ENCODE measurements around the gene SOX18. TPM values are rescaled to one million over a fixed set of nuclear protein-coding genes. Genes with fewer than 3 reads are reported as not detected.

Gene SOX18
- total RNA-seq, 2 experiments from 2014 or later: 0.25 TPM

DNA sequence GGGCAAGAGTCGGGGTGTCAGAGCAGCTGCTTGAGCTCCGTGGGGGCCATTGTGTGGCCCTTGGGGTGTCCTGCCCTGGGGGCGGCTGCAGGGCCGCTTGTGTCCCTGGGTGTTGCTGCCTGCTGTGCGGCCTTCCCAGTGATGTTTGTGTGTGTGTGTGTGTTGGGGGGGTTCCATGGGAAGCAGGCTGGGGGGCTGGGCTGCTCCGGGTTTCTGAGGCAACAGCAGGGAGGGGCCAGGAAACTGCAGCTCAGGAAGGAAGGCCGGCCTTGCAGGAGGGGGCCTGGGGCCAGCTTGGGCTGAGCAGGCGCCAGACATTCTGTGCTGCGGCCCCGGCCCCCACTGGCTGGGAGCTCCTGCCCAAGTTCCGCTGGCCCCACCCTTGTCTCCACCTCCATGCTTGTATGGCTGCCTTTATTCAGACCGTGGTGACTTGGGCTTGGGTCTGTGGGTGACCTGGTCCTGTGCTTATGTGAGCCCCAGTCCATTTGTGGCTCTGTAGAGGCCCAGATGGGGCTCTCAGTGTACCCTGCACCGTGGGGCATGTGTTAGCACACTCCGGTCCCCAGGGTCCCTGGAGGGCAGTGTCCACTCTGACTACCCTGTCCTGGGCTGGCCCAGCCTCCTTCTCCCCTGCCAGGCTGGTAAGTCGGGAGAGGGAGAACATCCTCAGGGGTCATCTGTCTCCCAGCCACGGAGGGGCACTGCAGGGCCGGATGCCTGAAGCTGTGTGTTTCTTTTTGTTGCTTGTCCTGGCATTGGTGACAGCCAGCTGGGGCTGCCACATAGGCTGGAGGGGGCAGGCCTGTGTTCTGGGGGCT, 4.6 kb upstream of the SOX18 start:
- H3K4me1 Mint-ChIP-seq: peaks cover 30% of the 10 kb centered on the region
- H3K27me3 Mint-ChIP-seq: peaks cover 25% of the 10 kb centered on the region
- H3K4me3 Mint-ChIP-seq: no peak overlapping the region
- POLR2A ChIA-PET: interaction anchor here (0.7 to 2.8 kb wide), 7 partner anchors 8 to 74 kb away, joined by 3 to 9 read pairs (median 5); partner anchors contain the start of genes PRPF6 and TCEA2
- no peak for DNase-seq
- CTCF ChIA-PET: interaction anchor here (0.7 to 2.8 kb wide), 4 partner anchors 9 to 73 kb away, joined by 3 to 11 read pairs (median 4); partner anchors contain the start of genes PRPF6 and TCEA2
- H3K36me3 Mint-ChIP-seq (ENCODE audit: low read depth): no peaks in the 10 kb centered on the region
- H3K27ac Mint-ChIP-seq: no peak overlapping the region
- no peaks in the 10 kb centered on the region for H3K9me3 Mint-ChIP-seq

DNA sequence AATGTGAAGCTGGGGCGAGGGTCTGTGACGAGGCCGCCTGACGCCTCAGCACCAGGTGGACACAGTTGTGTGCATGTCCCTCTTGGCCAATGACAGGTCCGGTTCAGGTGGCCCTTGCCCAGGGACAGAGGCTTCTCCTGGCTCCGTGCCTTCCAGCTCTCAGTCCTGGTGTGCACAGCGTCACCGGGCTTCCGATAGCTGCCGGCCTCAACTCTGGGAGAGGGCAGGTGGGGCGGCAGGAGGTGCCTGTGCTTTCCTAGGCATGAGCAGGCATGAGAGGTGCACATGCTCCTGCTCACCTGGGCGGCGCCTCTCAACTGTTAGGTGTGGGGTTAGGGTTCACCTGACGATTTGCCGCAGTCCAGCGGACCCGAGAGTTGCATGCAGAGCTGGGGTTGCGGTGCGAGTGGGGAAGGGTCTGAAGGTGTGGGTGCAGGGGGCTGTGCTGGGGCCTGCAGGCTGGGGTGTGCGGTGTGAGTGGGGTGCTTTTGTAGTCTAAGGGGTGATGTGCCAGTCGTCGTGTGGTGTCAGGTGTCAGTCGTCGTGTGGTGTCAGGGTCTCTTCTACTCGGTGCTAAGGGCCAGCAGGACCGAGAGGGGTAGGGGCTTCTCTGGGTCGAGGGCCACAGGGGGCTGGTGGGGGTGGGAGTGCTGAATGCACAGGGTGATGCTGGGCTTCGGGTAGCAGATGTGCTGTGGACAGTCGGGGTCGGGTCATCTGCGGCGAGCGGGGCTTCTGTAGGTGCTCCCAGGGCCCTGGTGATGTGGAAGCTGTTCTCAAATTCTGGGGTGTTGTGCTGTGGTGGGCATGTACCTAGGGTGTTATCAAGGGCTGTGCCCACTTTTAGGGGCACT, 3.8 kb upstream of the SOX18 start:
- Mint-ChIP-seq H3K27ac (no peak overlapping the region), H3K4me3 (no peak overlapping the region), H3K9me3 (no peaks in the 10 kb centered on the region), H3K4me1 (peaks cover 26% of the 10 kb centered on the region), H3K36me3 (ENCODE audit: low read depth) (no peaks in the 10 kb centered on the region), H3K27me3 (peaks cover 26% of the 10 kb centered on the region)
- CTCF ChIA-PET: interaction anchor here (2.8 kb wide), 1 partner anchor 14 kb away, joined by 11 read pairs; no protein-coding TSS in a partner anchor
- DNase-seq: no peak
- POLR2A ChIA-PET: interaction anchor here (1.4 to 2.8 kb wide), 4 partner anchors 9 to 14 kb away, joined by 5 to 9 read pairs (median 6); partner anchors contain the start of gene TCEA2

DNA sequence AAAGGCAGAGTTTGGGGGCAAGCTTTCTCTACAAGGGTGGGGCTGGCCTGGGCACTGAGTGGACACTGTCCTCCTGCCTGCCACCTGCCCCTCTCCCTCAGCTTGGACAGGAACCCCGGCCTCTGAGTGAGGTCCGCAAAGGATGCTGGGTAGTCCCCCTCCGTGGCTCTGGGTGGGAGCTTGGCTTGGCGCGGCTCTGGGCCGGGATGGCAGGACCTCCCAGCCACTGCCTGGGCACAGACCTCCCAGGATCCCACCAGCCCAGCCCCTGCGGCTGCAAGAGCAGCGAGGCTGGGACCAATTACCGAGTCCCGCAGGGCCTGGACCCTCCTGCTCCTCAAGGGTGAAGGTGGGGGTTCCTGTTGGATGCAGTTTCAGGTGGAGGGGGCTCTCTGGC, 2.9 kb upstream of the SOX18 start:
- H3K27me3 Mint-ChIP-seq: peaks cover 33% of the 10 kb centered on the region
- POLR2A ChIA-PET: interaction anchor here (1.6 to 2.8 kb wide), 2 partner anchors 13 to 14 kb away, joined by 5 to 9 read pairs; no protein-coding TSS in a partner anchor
- CTCF ChIA-PET: no interaction called here
- H3K36me3 Mint-ChIP-seq (ENCODE audit: low read depth): no peaks in the 10 kb centered on the region
- DNase-seq: no peak
- H3K9me3 Mint-ChIP-seq: no peaks in the 10 kb centered on the region
- no peak overlapping the region for H3K4me3 Mint-ChIP-seq
- H3K4me1 Mint-ChIP-seq: peaks cover 20% of the 10 kb centered on the region
- H3K27ac Mint-ChIP-seq: no peak overlapping the region

DNA sequence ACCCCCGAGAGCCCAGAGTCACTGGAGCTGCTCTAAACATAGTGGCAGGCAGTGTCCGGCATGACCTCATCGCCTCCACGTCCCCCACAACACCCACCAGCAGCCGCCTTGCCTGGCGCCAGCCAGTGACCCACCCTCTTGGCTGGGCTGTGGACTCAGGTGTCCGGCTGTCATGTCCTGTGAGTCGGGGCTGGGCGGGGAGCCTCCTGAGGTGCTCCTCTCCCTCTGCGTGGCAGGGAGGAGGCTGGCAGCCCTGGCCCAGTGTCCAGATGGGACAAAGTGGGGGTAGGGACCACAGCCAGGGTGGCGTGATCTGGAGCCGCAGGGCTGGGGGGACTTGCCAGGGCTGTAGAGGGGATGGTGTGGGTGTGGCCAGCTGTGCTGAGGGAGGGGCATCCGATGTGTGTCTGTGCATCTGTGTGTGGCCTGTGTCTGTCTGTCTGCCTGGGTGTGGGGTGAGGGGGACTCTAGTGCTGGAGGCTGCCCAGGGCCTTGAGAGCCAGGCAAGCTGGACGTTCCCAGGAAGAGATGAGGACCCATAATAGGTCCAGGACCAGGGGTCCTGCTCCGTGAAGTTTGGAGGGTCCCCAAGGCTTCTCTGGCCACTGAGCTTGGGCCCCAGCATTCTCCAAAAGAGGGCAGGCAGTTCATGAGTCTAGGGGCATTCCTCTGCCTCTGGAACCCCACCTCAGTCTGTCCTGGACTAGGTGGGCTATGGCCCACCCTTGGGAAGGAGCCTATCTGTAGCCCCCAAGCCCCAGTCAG, 2.3 kb upstream of the SOX18 start:
- Mint-ChIP-seq H3K4me3 (no peak overlapping the region), H3K27ac (no peak overlapping the region), H3K9me3 (no peaks in the 10 kb centered on the region), H3K36me3 (ENCODE audit: low read depth) (no peaks in the 10 kb centered on the region), H3K4me1 (peaks cover 16% of the 10 kb centered on the region), H3K27me3 (peaks cover 38% of the 10 kb centered on the region)
- CTCF ChIA-PET: interaction anchor here (1.4 kb wide), 1 partner anchor 26 kb away, joined by 3 read pairs; no protein-coding TSS in a partner anchor
- no peak for DNase-seq
- POLR2A ChIA-PET: interaction anchor here (2.8 kb wide), 1 partner anchor 12 kb away, joined by 9 read pairs; no protein-coding TSS in a partner anchor

DNA sequence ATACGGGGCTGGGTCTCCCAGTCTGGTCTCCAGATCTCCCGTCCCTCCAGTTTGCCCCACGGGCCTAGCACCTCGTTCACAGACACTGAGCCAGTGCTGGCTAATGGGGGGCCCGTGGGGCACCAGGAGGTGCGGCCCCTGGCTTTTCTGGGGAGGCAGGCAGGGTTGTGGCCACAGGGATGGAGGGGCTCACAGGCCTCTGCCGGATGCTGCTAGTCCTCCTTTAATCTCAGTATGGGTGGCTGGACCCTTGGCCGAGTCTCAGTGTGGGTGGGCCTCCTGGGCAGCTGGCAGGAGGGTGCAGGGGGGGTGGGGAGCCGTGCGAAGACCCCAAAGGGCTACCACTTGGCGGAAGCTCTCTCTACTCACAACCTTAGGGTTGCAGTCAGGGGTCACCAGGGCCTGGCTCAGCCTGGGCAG, 1.6 kb upstream of the SOX18 start:
- Mint-ChIP-seq H3K4me1 (peaks cover 17% of the 10 kb centered on the region), H3K9me3 (no peaks in the 10 kb centered on the region), H3K27me3 (peaks cover 44% of the 10 kb centered on the region), H3K36me3 (ENCODE audit: low read depth) (no peaks in the 10 kb centered on the region), H3K27ac (no peak overlapping the region), H3K4me3 (no peak overlapping the region)
- DNase-seq: no peak
- CTCF ChIA-PET: interaction anchor here (0.8 to 1.4 kb wide), 2 partner anchors 11 to 27 kb away, joined by 3 read pairs; partner anchors contain the start of gene TCEA2
- POLR2A ChIA-PET: interaction anchor here (0.8 to 2.8 kb wide), 2 partner anchors 12 kb away, joined by 3 to 9 read pairs; no protein-coding TSS in a partner anchor

DNA sequence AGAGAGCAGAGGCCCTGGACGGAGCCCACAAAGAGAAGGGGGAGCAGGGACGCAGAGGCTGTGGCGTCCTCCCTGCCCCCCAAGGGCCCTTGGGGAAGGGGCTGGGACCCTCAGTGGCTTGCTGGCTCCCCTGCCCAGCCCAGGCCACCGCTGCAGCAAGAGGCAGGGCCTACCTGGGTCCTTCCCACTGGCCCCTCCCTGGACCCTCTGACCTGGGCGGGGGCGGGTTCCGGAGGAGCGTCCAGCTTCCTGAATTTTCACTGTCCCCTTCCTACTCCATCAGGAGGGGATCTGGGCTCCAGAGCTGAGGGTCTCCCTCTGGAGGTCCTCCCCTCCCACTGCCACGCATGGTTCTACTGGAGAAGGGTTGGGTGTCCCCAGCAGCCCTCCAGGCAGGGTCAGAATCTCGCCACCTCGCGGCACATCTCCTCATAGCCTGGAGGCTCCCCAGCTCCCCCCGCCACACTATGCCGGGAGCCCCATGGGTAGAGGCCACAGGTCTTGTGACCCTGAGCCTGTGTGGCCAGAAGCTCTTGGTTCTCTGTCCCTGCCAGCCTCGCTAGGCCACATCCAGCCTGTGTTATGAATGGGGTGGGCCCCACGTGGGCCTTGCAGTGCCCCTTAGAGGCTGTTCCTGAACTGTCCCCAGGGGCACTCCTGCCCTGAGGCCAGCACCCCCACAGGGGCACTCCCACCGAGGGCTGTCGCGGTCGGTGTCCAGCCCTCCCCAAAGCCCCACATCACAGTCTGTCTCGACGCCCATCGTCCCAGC, 1.0 kb upstream of the SOX18 start:
- DNase-seq: no peak
- H3K27me3 Mint-ChIP-seq: peaks cover 48% of the 10 kb centered on the region
- no peaks in the 10 kb centered on the region for H3K36me3 Mint-ChIP-seq (ENCODE audit: low read depth)
- CTCF ChIA-PET: interaction anchor here (0.8 to 1.4 kb wide), 3 partner anchors 12 to 70 kb away, joined by 3 to 4 read pairs (median 3); partner anchors contain the start of gene TCEA2
- H3K4me3 Mint-ChIP-seq: no peak overlapping the region
- H3K27ac Mint-ChIP-seq: no peak overlapping the region
- POLR2A ChIA-PET: interaction anchor here (0.8 to 1.1 kb wide), 2 partner anchors 12 kb away, joined by 3 to 4 read pairs; partner anchors contain the start of gene TCEA2
- no peaks in the 10 kb centered on the region for H3K9me3 Mint-ChIP-seq
- peaks cover 16% of the 10 kb centered on the region for H3K4me1 Mint-ChIP-seq

DNA sequence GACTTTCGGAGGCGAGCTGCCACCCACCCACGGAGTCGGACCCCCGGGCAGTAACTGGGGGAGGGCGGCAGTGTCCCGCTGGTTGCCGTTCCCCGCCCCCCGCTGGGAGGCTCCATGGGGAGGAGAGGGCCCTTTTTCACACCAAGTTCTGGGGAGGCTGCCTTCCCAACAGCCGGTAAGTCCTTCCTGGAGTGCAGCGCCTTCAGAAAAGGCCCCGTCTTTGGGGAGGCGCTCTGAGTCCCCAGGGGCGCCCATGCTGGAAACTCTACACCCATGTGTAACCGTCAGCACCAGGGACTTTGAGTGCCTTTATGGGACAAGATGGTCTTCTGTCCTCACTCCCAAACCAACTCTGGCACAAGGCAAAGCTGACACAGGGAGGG, 430 bp upstream of the SOX18 start:
- Mint-ChIP-seq H3K27me3 (peaks cover 50% of the 10 kb centered on the region), H3K4me1 (peaks cover 11% of the 10 kb centered on the region), H3K27ac (no peak overlapping the region), H3K9me3 (no peaks in the 10 kb centered on the region), H3K4me3 (no peak overlapping the region), H3K36me3 (ENCODE audit: low read depth) (no peaks in the 10 kb centered on the region)
- POLR2A ChIA-PET: interaction anchor here (1.1 kb wide), 1 partner anchor 13 kb away, joined by 4 read pairs; the partner anchor contains the start of gene TCEA2
- CTCF ChIA-PET: interaction anchor here (1.1 to 1.8 kb wide), 3 partner anchors 11 to 71 kb away, joined by 3 to 6 read pairs (median 4); no protein-coding TSS in a partner anchor
- DNase-seq: no peak

DNA sequence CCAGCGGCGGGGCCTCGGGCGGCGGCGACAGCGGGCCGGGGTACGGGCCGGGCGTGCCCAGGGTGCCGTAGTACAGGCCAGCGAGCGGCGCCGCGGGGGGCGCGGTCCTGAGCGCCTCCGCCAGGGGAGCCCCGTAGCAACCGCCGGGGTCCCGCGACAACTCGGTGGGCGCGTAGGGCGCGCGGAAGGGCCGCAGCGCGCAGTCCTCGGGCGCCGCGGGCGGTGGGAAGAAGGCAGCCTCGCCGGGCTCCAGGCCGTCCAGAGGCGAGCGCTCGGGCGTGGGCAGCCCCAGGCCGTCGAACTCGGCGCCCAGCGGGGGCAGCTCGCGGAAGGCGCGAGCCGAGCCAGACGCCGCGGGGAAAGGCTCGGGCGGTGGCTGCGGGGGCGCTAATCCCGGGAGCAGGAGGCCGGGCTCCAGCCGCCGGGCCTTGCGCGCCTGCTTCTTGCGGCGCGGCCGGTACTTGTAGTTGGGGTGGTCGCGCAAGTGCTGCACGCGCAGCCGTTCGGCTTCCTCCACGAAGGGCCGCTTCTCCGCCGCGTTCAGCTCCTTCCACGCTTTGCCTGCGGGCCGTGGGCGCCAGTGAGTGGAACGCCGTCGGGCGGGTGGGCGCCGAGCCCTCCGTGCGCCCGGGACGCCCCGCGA, 916 bp downstream of the SOX18 start:
- Mint-ChIP-seq H3K4me1 (peaks cover 14% of the 10 kb centered on the region), H3K9me3 (no peaks in the 10 kb centered on the region), H3K27ac (no peak overlapping the region), H3K36me3 (ENCODE audit: low read depth) (no peaks in the 10 kb centered on the region), H3K27me3 (peaks cover 58% of the 10 kb centered on the region), H3K4me3 (no peak overlapping the region)
- ChIA-PET CTCF (interaction anchor here (0.6 to 1.8 kb wide), 2 partner anchors 10 to 77 kb away, joined by 3 to 6 read pairs; no protein-coding TSS in a partner anchor), POLR2A (no interaction called here)
- DNase-seq: no peak

DNA sequence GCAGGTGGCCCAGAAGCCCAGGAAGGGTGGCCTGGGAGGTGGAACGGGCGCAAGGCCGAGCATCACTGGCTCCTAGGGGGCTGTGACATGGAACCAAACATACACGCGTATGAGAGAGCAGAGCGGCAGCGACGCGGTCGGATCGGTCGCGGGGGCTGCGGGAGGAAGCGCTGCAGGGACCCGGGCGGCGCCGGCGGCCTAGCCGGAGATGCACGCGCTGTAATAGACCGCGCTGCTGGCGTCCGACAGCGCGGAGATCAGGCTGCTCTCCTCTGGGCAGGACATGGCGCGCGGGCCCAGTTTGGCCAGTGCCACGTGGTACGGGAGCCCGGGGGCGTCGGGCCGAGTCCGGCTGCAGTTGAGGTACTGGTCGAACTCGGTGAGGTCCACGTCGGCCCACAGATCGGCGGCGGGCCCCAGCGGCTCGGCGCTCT, 1.5 kb downstream of the SOX18 start:
- Mint-ChIP-seq H3K27ac (no peak overlapping the region), H3K27me3 (peaks cover 55% of the 10 kb centered on the region), H3K4me3 (no peak overlapping the region), H3K4me1 (peaks cover 15% of the 10 kb centered on the region), H3K36me3 (ENCODE audit: low read depth) (no peaks in the 10 kb centered on the region), H3K9me3 (no peaks in the 10 kb centered on the region)
- ChIA-PET POLR2A (no interaction called here), CTCF (interaction anchor here (1.8 kb wide), 1 partner anchor 9 kb away, joined by 6 read pairs; no protein-coding TSS in a partner anchor)
- no peak for DNase-seq

DNA sequence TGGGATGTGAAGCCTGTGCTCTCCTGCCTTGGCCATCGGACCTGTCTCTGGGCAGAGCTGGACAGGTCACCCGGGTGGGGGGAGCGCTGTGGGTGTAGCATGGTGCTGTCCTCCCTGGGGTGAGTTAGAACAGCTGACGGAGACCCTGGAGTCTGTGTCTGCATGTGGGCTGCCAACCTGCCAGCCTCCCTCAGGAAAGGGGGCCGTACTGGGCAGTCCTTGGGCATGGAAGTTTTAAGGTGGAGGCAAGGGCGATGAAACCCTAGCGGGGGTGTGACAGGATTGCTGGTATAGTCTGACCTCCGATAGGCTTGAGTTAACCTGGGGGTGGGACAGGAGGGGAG, 2.4 kb downstream of the SOX18 start:
- ChIA-PET POLR2A (no interaction called here), CTCF (interaction anchor here (1.5 kb wide), 1 partner anchor 9 kb away, joined by 6 read pairs; no protein-coding TSS in a partner anchor)
- Mint-ChIP-seq H3K27me3 (peaks cover 55% of the 10 kb centered on the region), H3K4me3 (no peak overlapping the region), H3K27ac (no peak overlapping the region), H3K4me1 (peaks cover 18% of the 10 kb centered on the region), H3K9me3 (no peaks in the 10 kb centered on the region), H3K36me3 (ENCODE audit: low read depth) (no peaks in the 10 kb centered on the region)
- no peak for DNase-seq

DNA sequence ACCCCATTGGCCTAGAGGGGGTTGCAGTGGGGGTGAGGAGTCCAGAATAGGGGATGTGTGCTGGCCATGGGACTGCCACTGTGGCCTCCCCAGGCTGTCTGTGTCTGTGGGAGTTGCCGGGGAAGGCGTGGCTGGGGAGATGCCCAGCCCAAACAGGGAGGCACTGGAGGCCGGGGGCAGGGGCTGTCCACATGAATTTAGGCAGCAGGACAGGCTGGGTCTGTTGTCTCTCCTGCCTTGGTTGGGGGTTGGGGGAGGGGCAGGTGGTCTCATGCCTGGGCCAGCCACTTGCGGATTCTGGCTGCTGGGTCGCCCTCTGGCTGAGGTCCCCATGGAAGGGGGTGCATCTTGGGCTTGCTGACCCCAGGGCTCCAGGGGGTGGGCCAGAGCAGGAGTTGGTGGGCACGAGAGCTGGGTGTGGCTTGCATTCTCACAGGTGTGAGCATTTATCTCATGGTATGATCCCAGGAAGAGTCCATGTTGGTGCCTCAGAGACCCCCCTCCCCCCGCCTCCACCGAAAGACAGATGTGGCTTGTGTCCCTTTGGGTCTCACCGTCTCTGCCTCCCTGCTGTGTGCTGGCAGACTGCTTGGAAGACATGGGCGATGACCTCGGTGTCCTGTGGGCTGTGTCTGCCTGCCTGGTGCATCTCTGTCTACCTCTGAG, 4.0 kb downstream of the SOX18 start:
- Mint-ChIP-seq H3K27ac (no peak overlapping the region), H3K4me3 (no peak overlapping the region), H3K9me3 (no peaks in the 10 kb centered on the region), H3K36me3 (ENCODE audit: low read depth) (no peaks in the 10 kb centered on the region), H3K4me1 (peaks cover 27% of the 10 kb centered on the region), H3K27me3 (peaks cover 44% of the 10 kb centered on the region)
- ChIA-PET POLR2A (interaction anchor here (1.8 kb wide), 1 partner anchor 8 kb away, joined by 6 read pairs; no protein-coding TSS in a partner anchor), CTCF (interaction anchor here (1.3 kb wide), 1 partner anchor 16 kb away, joined by 3 read pairs; no protein-coding TSS in a partner anchor)
- DNase-seq: no peak
